GM13977 (cell line): ENCODE results near the gene BUD23.
"Not testable (repeated sequence)": the region's sequence is repeated elsewhere in the genome, so short reads cannot be mapped to it uniquely, and the experiment has no call there.

Experiments
- DNase-seq: peaks from one replicate; pipeline ENCODE4 v3.0.0; 2012; ENCODE audit warnings: low spot score
- CTCF ChIP-seq: IDR thresholded peaks from 2 replicates; pipeline ENCODE4 v1.5.1; 2012; ENCODE audit warnings: mild to moderate bottlenecking, control low read depth; ENCODE audit not compliant: insufficient read depth; ENCODE audit errors: extremely low read depth, missing control alignments
- in situ Hi-C: fragments of 300-500 bp; cut with MboI; formaldehyde crosslinking; loops from one replicate; pipeline ENCODE4 v1.12.0; 2022; ENCODE audit warnings: low sequenced_read_pairs, low pct_unique_long_range_greater_than_20kb, mixed read lengths, inconsistent platforms; ENCODE audit not compliant: unreplicated experiment

Gene BUD23

DNA sequence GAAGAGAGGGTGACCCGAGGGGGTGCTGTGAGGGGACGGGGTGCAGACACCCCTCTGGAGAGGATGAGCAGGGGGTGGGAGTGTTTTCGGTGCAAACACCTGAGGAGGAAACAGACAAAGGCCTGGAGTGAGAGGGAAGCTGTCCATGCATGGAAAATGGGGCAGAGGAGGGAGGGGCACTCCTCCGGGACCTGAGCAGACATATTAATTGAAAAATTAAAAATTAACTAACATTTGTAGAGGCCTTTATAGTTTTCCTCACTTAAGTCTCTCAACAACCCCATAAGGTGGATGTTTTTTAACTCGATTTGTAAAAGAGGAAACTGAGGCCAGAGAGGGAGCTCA lies 14.5 kb upstream of the BUD23 start:
- TF ChIP-seq CTCF: no peak
- DNase-seq: peak; percentile 49
- in situ Hi-C loops: no loop called here

GRCh38 chr7:73669288-73669701 lies 14.1 kb upstream of the BUD23 start:
- DNase-seq: no peak
- no peak for TF ChIP-seq CTCF
- in situ Hi-C loops: no loop called here

DNA sequence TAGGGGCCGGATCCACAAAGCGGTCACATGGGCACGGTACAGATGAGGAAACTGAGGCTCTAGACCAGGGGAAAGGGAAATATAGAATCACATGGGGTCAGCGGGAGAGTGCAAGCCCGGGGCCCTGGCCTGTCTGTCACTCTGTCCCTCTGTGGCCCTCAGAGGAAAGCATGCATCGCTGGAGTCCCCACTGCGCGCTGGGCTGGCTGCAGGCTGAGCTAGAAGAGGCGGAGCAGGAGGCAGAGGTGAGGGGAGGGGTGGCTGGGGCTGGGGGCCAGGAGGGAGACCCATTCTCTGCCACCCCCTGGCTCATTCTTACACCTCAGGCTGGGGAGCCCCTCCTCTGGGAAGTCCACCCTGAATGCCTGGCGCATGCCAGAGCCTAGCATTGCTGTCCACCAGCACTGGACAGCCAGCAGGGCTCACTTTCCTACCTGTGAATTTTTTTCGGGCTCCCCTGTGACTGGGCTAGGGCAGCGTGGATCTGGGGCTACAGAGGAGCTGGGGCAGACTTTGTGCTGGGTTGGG lies 13.5 kb upstream of the BUD23 start:
- in situ Hi-C loops: no loop called here
- no peak for TF ChIP-seq CTCF

DNA sequence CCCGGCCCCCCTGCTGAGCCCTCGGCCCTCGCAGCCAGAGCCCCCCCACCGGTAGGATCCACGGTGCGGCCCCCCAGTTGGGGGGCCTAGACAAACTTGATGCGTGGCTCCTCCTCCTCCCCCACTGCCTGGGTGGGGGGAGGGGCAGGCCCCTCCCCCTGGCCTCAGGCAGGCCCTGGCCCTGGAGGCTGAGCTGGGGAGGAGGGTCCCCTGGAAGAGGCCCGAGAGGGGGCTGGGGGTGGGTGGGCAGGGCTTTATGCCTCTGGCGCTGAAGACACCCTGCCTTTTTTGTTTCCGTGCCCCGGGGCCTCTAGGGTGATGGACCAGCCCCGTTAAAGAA lies 12.1 kb upstream of the BUD23 start:
- no peak for TF ChIP-seq CTCF
- DNase-seq: no peak
- in situ Hi-C loops: no loop called here

More for the DNA sequence above, 13.5 kb upstream of the BUD23 start:
- no peak for DNase-seq

DNA sequence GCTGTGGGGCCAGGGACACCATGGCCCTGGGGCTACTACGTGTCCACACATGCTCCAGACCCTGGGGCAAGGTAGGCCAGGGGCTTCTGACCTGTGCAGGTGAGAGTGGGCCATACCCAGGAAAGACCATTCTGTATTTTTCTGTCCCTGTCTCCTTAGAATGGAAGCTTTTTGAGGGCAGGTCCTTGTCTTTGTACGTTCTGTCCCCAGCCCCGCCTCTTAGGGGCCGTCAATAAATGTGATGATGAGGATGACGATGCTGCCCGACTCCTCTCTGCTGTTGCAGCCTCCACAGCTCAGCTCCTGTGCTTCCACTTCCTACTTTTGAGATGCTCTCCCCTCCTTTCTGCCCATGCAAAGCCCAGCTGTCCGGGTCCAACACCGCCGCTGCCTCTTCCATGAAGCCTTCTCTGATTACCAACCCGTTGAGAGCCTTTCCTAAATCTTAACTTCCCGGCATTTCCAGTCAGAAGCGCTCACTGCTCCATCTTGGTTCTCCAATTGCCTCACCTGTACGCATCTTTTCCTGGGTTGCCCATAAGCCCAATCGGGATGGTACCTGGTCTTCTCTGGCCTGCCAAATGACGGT lies 11.4 kb upstream of the BUD23 start:
- no peak for TF ChIP-seq CTCF
- no peak for DNase-seq
- in situ Hi-C loops: no loop called here

DNA sequence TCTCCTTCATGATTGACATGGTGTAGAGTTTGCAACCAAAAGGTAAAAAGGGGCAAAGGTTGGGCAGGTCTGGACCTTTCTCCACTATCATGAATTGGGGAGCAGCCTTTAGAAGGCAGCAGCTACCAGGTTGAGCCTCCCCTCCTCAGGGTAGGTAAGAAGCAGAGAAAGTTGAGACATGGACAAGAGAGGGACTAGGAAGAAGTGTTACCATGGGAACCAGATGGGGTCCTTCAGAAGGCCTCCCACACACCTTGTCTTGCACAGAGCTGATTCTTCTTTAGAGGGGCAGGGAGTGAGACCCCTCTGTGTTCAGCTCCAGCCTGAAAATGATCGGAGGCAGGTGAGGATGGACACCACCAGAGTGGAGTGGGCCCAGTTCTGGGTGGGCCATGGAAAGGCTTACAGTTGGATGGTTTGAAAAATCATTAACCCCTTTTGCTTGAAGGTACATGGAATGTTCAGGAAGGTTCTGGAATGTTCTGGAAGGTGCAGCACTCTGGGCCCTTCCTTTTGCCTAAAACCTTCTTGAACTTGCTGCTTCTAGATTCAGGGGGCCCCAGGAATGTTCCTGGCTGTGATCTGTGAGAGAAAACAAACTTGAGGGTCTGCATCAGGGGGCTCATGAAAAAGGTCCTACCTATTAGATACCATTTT lies 8.8 kb upstream of the BUD23 start:
- DNase-seq: no peak
- no peak for TF ChIP-seq CTCF
- in situ Hi-C loops: no loop called here

GRCh38 chr7:73676062-73676461 lies 7.3 kb upstream of the BUD23 start:
- in situ Hi-C loops, DNase-seq: not testable (repeated sequence)
